BLaER1 (cell line): ENCODE data around the gene CYGB.
"Not testable (repeated sequence)": the region's sequence is repeated elsewhere in the genome, so short reads cannot be mapped to it uniquely, and the experiment has no call there.

Source experiments
- H3K27ac ChIP-seq: shearing (Covaris generic); formaldehyde crosslinking; 2 replicates; pipeline ENCODE4 v1.8.1; 2022
- H3K27me3 ChIP-seq: shearing (Covaris generic); formaldehyde crosslinking; 2 replicates; pipeline ENCODE4 v1.8.1; 2022
- H3K36me3 ChIP-seq: shearing (Covaris generic); formaldehyde crosslinking; 2 replicates; pipeline ENCODE4 v1.8.1; 2022
- H3K4me1 ChIP-seq: shearing (Covaris generic); formaldehyde crosslinking; 2 replicates; pipeline ENCODE4 v1.8.1; 2022
- H3K4me2 ChIP-seq: shearing (Covaris generic); formaldehyde crosslinking; 2 replicates; pipeline ENCODE4 v1.8.1; 2022
- H3K4me3 ChIP-seq: shearing (Covaris generic); formaldehyde crosslinking; 2 replicates; pipeline ENCODE4 v1.8.1; 2022
- H3K9ac ChIP-seq: shearing (Covaris generic); formaldehyde crosslinking; 2 replicates; pipeline ENCODE4 v1.8.1; 2022
- H3K9me3 ChIP-seq: shearing (Covaris generic); formaldehyde crosslinking; 2 replicates; pipeline ENCODE4 v1.8.1; 2022
- H4K20me1 ChIP-seq: shearing (Covaris generic); formaldehyde crosslinking; 2 replicates; pipeline ENCODE4 v1.8.1; 2022
- Cebpa-rat ChIP-seq: shearing (Covaris generic); IDR thresholded peaks from 2 replicates; pipeline ENCODE4 v1.8.1; 2022

CYGB gene

GRCh38 chr17:76534831-76535732 lies 2.4 kb downstream of the CYGB start:
- Histone ChIP-seq H3K4me2 (peak overlapping the region; percentile 98), H3K9ac (peak overlapping the region; percentile 65; the same call in 1 of the 2 replicates), H3K4me1 (peaks cover 75% of the 10 kb centered on the region), H3K9me3 (no peaks in the 10 kb centered on the region), H3K4me3 (no peak overlapping the region), H3K27me3 (peaks cover 45% of the 10 kb centered on the region), H3K36me3 (no peaks in the 10 kb centered on the region), H4K20me1 (no peaks in the 10 kb centered on the region), H3K27ac (peak overlapping the region; percentile 69)
- TF ChIP-seq Cebpa-rat = no peak

GRCh38 chr17:76533640-76534359 lies 3.7 kb downstream of the CYGB start:
- not testable (repeated sequence) for H3K4me2 ChIP-seq, H3K9ac ChIP-seq, H4K20me1 ChIP-seq, H3K36me3 ChIP-seq, H3K27ac ChIP-seq, H3K4me3 ChIP-seq, H3K9me3 ChIP-seq
- H3K27me3 ChIP-seq = peaks cover 33% of the 10 kb centered on the region
- peaks cover 75% of the 10 kb centered on the region for H3K4me1 ChIP-seq

- no peak overlapping the region for H3K4me3 ChIP-seq
- H3K9ac ChIP-seq = no peak overlapping the region
- H3K27me3 ChIP-seq = peaks cover 17% of the 10 kb centered on the region
- H3K9me3 ChIP-seq = no peaks in the 10 kb centered on the region
- H4K20me1 ChIP-seq = no peaks in the 10 kb centered on the region
- no peak overlapping the region for H3K4me2 ChIP-seq
- TF ChIP-seq Cebpa-rat = no peak
- no peaks in the 10 kb centered on the region for H3K36me3 ChIP-seq
- no peak overlapping the region for H3K27ac ChIP-seq
- peaks cover 77% of the 10 kb centered on the region for H3K4me1 ChIP-seq
Measured at GRCh38 chr17:76532072-76532651, 5.3 kb downstream of the CYGB start.

GRCh38 chr17:76531486-76532038 lies 5.9 kb downstream of the CYGB start:
- Histone ChIP-seq H3K9me3 (no peaks in the 10 kb centered on the region), H3K4me3 (no peak overlapping the region), H3K4me1 (peaks cover 77% of the 10 kb centered on the region)

GRCh38 chr17:76530811-76531485 lies 6.6 kb downstream of the CYGB start:
- Histone ChIP-seq H3K4me3 (no peak overlapping the region), H3K9me3 (no peaks in the 10 kb centered on the region), H3K36me3 (no peaks in the 10 kb centered on the region), H3K4me2 (peak overlapping the region; percentile 95), H3K27ac (peak overlapping the region; percentile 85), H3K27me3 (peaks cover 5% of the 10 kb centered on the region), H3K4me1 (peaks cover 77% of the 10 kb centered on the region), H4K20me1 (no peaks in the 10 kb centered on the region), H3K9ac (peak overlapping the region; percentile 63; the same call in 1 of the 2 replicates)
- TF ChIP-seq Cebpa-rat = no peak

More at GRCh38 chr17:76531486-76532038, 5.9 kb downstream of the CYGB start:
- Histone ChIP-seq H3K9ac (no peak overlapping the region), H4K20me1 (no peaks in the 10 kb centered on the region), H3K27me3 (peaks cover 11% of the 10 kb centered on the region), H3K27ac (peak overlapping the region; percentile 85), H3K4me2 (peak overlapping the region; percentile 95), H3K36me3 (no peaks in the 10 kb centered on the region)
- no peak for TF ChIP-seq Cebpa-rat

GRCh38 chr17:76530095-76530723 lies 7.3 kb downstream of the CYGB start:
- TF ChIP-seq Cebpa-rat = no peak
- Histone ChIP-seq H3K4me3 (peak overlapping the region; percentile 33; the same call in 1 of the 2 replicates), H3K9ac (peak overlapping the region; percentile 63), H3K4me2 (peak overlapping the region; percentile 95), H3K9me3 (no peaks in the 10 kb centered on the region), H3K27ac (peak overlapping the region; percentile 85), H3K36me3 (no peaks in the 10 kb centered on the region), H3K4me1 (peaks cover 77% of the 10 kb centered on the region), H4K20me1 (no peaks in the 10 kb centered on the region), H3K27me3 (no peaks in the 10 kb centered on the region)

GRCh38 chr17:76529224-76530094 lies 8.1 kb downstream of the CYGB start:
- H3K4me1 ChIP-seq = peaks cover 77% of the 10 kb centered on the region
- no peak for TF ChIP-seq Cebpa-rat
- H3K27ac ChIP-seq = peak overlapping the region; percentile 85
- H3K4me2 ChIP-seq = peak overlapping the region; percentile 95
- H4K20me1 ChIP-seq = no peaks in the 10 kb centered on the region
- H3K9me3 ChIP-seq = no peaks in the 10 kb centered on the region
- peak overlapping the region; percentile 33; the same call in 1 of the 2 replicates for H3K4me3 ChIP-seq
- no peaks in the 10 kb centered on the region for H3K36me3 ChIP-seq
- H3K9ac ChIP-seq = peak overlapping the region; percentile 63
- H3K27me3 ChIP-seq = no peaks in the 10 kb centered on the region

GRCh38 chr17:76528528-76529223 lies 8.8 kb downstream of the CYGB start:
- H3K27me3 ChIP-seq = no peaks in the 10 kb centered on the region
- peak overlapping the region; percentile 85 for H3K27ac ChIP-seq
- H4K20me1 ChIP-seq = no peaks in the 10 kb centered on the region
- no peak for TF ChIP-seq Cebpa-rat
- no peaks in the 10 kb centered on the region for H3K9me3 ChIP-seq
- H3K4me3 ChIP-seq = peak overlapping the region; percentile 56
- peak overlapping the region; percentile 95 for H3K4me2 ChIP-seq
- peaks cover 82% of the 10 kb centered on the region for H3K4me1 ChIP-seq
- no peaks in the 10 kb centered on the region for H3K36me3 ChIP-seq
- peak overlapping the region; percentile 66 for H3K9ac ChIP-seq
